Naive thymus-derived CD4-positive, alpha-beta T cell (primary cell): ENCODE measurements around the gene GCHFR. TPM values are rescaled to one million over a fixed set of nuclear protein-coding genes. Genes with fewer than 3 reads are reported as not detected.
A peak's percentile ranks its signal among the peaks of the same experiment; 100 is the strongest.

Experiments
- ATAC-seq: fragments of 150-1000 bp; cut with Tn5 transposase; 2 replicates; pipeline ENCODE4 v1.10.0; 2021; ENCODE audit warnings: mild to moderate bottlenecking, moderate library complexity
- CTCF ChIA-PET: fragments of 350-600 bp; sonication (Branson Sonifier 250); formaldehyde crosslinking; loops from one replicate; lab custom pipeline; 2021; ENCODE audit warnings: antibody characterized with exemption; lab: Charles Lee
- POLR2A ChIA-PET: fragments of 350-600 bp; sonication (Branson Sonifier 250); formaldehyde crosslinking; loops from one replicate; lab custom pipeline; 2021; ENCODE audit warnings: antibody characterized with exemption, inconsistent platforms; lab: Charles Lee
- DNase-seq, 9 donors: peaks; one replicate each; pipeline versions ENCODE4 v3.0.0 to v3.0.0-alpha.2; 2020 to 2022; ENCODE audit warnings: mixed read lengths in 1 of 9
- H3K27ac ChIP-seq: one replicate; pipeline ENCODE4 v1.7.0; 2013; ENCODE audit warnings: mild to moderate bottlenecking, low read depth, low read length, moderate library complexity
- H3K27me3 ChIP-seq, 2 donors: one replicate each; pipeline ENCODE4 v1.7.0; 2013; ENCODE audit warnings: low read length in 2 of 2, mild to moderate bottlenecking in 2 of 2, moderate library complexity in 2 of 2; ENCODE audit not compliant: control insufficient read depth in 2 of 2, insufficient read depth in 2 of 2
- H3K36me3 ChIP-seq, 3 experiments: 1 replicate in 2 of 3; 2 replicates in 1 of 3; pipeline ENCODE4 v1.7.0; 2013; ENCODE audit warnings: low read length in 3 of 3, mild to moderate bottlenecking in 3 of 3, moderate library complexity in 1 of 3; ENCODE audit not compliant: insufficient read depth in 3 of 3, control insufficient read depth in 2 of 3
- H3K4me1 ChIP-seq, 2 donors: one replicate each; pipeline ENCODE4 v1.7.0; 2013; ENCODE audit warnings: low read length in 2 of 2, mild to moderate bottlenecking in 2 of 2, moderate library complexity in 1 of 2; ENCODE audit not compliant: control insufficient read depth in 2 of 2, insufficient read depth in 2 of 2
- H3K4me3 ChIP-seq: 2 replicates; pipeline ENCODE4 v1.7.0; 2013; ENCODE audit warnings: mild to moderate bottlenecking, low read length
- H3K9me3 ChIP-seq, 3 experiments: 1 replicate in 2 of 3; 2 replicates in 1 of 3; pipeline ENCODE4 v1.7.0; 2013; ENCODE audit warnings: low read length in 3 of 3; ENCODE audit not compliant: control insufficient read depth in 2 of 3
- H3K27ac Mint-ChIP-seq, 9 donors: one replicate each; pipeline ENCODE4 v1.8.0; 2020 to 2022; ENCODE audit warnings: mixed read lengths in 9 of 9, mild to moderate bottlenecking in 8 of 9, moderate library complexity in 5 of 9, inconsistent platforms in 2 of 9
- H3K27me3 Mint-ChIP-seq, 5 donors: one replicate each; pipeline ENCODE4 v1.8.0; 2021 to 2022; ENCODE audit warnings: mixed read lengths in 5 of 5, mild to moderate bottlenecking in 1 of 5
- H3K36me3 Mint-ChIP-seq, 5 donors: one replicate each; pipeline ENCODE4 v1.8.0; 2020 to 2022; ENCODE audit warnings: mixed read lengths in 5 of 5, mild to moderate bottlenecking in 3 of 5, inconsistent platforms in 1 of 5
- H3K4me1 Mint-ChIP-seq, 7 donors: one replicate each; pipeline ENCODE4 v1.8.0; 2020 to 2022; ENCODE audit warnings: mixed read lengths in 7 of 7, mild to moderate bottlenecking in 3 of 7, inconsistent platforms in 1 of 7
- H3K4me3 Mint-ChIP-seq, 10 donors: one replicate each; pipeline ENCODE4 v1.8.0; 2020 to 2022; ENCODE audit warnings: mild to moderate bottlenecking in 10 of 10, mixed read lengths in 10 of 10, moderate library complexity in 6 of 10, inconsistent platforms in 2 of 10
- H3K9me3 Mint-ChIP-seq, 11 donors: one replicate each; pipeline ENCODE4 v1.8.0; 2020 to 2022; ENCODE audit warnings: mixed read lengths in 11 of 11, mild to moderate bottlenecking in 4 of 11, inconsistent platforms in 1 of 11, moderate library complexity in 1 of 11
- intact Hi-C, 2 donors: fragments of 100-400 bp; cut with micrococcal nuclease; formaldehyde crosslinking; loops; one replicate each; pipeline ENCODE4 v1.15.1; 2023
- polyA plus RNA-seq, 2 donors: library from polyadenylated mRNA; unstranded; fragments of 300-500 nt; fragmentation: Illumina TruSeq; gene quantifications; one replicate each; pipeline ENCODE4 v1.2.3, GENCODE V29; 2021
- total RNA-seq, 6 experiments: library from RNA in 5 of 6; stranded (reverse) in 5 of 6; gene quantifications; 1 replicate in 5 of 6; 2 replicates in 1 of 6; pipeline ENCODE4 v1.2.3 and lab custom pipeline; 2021 to 2026

The GCHFR gene
- total and polyA plus RNA-seq, 7 experiments from 2014 or later: 14.5 to 83.2 (median 22.1) TPM

GRCh38 chr15:40755812-40756208 is 8.1 kb upstream of the GCHFR start:
- H3K27me3 Mint-ChIP-seq: no peaks in the 10 kb centered on the region
- DNase-seq (no peak), ATAC-seq (no peak)
- peaks cover 0 to 26% (median 11%) of the 10 kb centered on the region in 3 experiments for H3K36me3 ChIP-seq
- H3K36me3 Mint-ChIP-seq: peaks cover 0 to 20% (median 0%) of the 10 kb centered on the region in 5 donors
- CTCF ChIA-PET: interaction anchor here (1.3 kb wide), 2 partner anchors 9 to 14 kb away, joined by 3 to 5 read pairs; partner anchors contain the start of gene C15orf62
- H3K4me1 Mint-ChIP-seq: peaks cover 16 to 37% (median 27%) of the 10 kb centered on the region in 7 donors
- H3K27me3 ChIP-seq: no peaks in the 10 kb centered on the region
- intact Hi-C loops: loop anchor here (1.0 to 2.0 kb wide), 13 partner anchors 7 to 475 kb away; partner anchors contain the start of genes DNAJC17 (in 2 of the 2), RAD51 (in 2 of the 2), RPUSD2 (in 2 of the 2) and VPS18 (in 2 of the 2)
- H3K4me3 ChIP-seq: peak overlapping the region; percentile 94
- peak overlapping the region; percentile 95 for H3K27ac ChIP-seq
- H3K4me1 ChIP-seq: peaks cover 7 to 10% of the 10 kb centered on the region in 2 donors
- H3K27ac Mint-ChIP-seq: peak overlapping the region; percentile 89 to 99 (median 95)
- no peaks in the 10 kb centered on the region for H3K9me3 ChIP-seq
- no peaks in the 10 kb centered on the region for H3K9me3 Mint-ChIP-seq
- peak overlapping the region; percentile 90 to 98 (median 94) for H3K4me3 Mint-ChIP-seq
- POLR2A ChIA-PET: interaction anchor here (1.2 to 1.6 kb wide), 2 partner anchors 9 to 61 kb away, joined by 7 to 8 read pairs; partner anchors contain the start of gene RAD51

- no peaks in the 10 kb centered on the region for H3K27me3 Mint-ChIP-seq
- POLR2A ChIA-PET: interaction anchor here (0.6 to 1.6 kb wide), 4 partner anchors 8 to 1017 kb away, joined by 3 to 8 read pairs (median 8); partner anchors contain the start of genes MAPKBP1 and RAD51
- no peaks in the 10 kb centered on the region for H3K9me3 ChIP-seq
- intact Hi-C loops: no loop called here
- no peak overlapping the region for H3K4me3 ChIP-seq
- DNase-seq (no peak), ATAC-seq (no peak)
- peak overlapping the region in 5 of 9 donors; percentile 20 to 82 (median 53) for H3K27ac Mint-ChIP-seq
- CTCF ChIA-PET: interaction anchor here (1.3 kb wide), 2 partner anchors 8 to 13 kb away, joined by 3 to 5 read pairs; partner anchors contain the start of gene C15orf62
- no peaks in the 10 kb centered on the region for H3K27me3 ChIP-seq
- peaks cover 0 to 14% (median 0%) of the 10 kb centered on the region in 3 experiments for H3K36me3 ChIP-seq
- peak overlapping the region in 9 of 10 donors; percentile 29 to 78 (median 58) for H3K4me3 Mint-ChIP-seq
- H3K36me3 Mint-ChIP-seq: peaks cover 0 to 11% (median 0%) of the 10 kb centered on the region in 5 donors
- H3K9me3 Mint-ChIP-seq: no peaks in the 10 kb centered on the region
- peaks cover 7 to 10% of the 10 kb centered on the region in 2 donors for H3K4me1 ChIP-seq
- H3K4me1 Mint-ChIP-seq: peaks cover 16 to 36% (median 26%) of the 10 kb centered on the region in 7 donors
- no peak overlapping the region for H3K27ac ChIP-seq
Observed at GRCh38 chr15:40756938-40757337, 6.9 kb upstream of the GCHFR start.

- Mint-ChIP-seq H3K27me3 (no peaks in the 10 kb centered on the region), H3K27ac (peak overlapping the region in 1 of 9 donors; percentile 14), H3K4me3 (no peak overlapping the region), H3K36me3 (no peaks in the 10 kb centered on the region), H3K4me1 (peaks cover 0 to 25% (median 18%) of the 10 kb centered on the region in 7 donors), H3K9me3 (no peaks in the 10 kb centered on the region)
- peaks cover 7 to 12% of the 10 kb centered on the region in 2 donors for H3K4me1 ChIP-seq
- ChIA-PET POLR2A (no interaction called here), CTCF (no interaction called here)
- H3K36me3 ChIP-seq: peaks cover 0 to 4% (median 0%) of the 10 kb centered on the region in 3 experiments
- no peaks in the 10 kb centered on the region for H3K9me3 ChIP-seq
- no peaks in the 10 kb centered on the region for H3K27me3 ChIP-seq
- no peak for ATAC-seq
- H3K27ac ChIP-seq: no peak overlapping the region
- intact Hi-C loops: no loop called here
- DNase-seq: no peak
- H3K4me3 ChIP-seq: no peak overlapping the region
Observed at GRCh38 chr15:40759961-40760360, 3.9 kb upstream of the GCHFR start.

- Histone ChIP-seq H3K4me1 (peaks cover 12 to 17% of the 10 kb centered on the region in 2 donors), H3K9me3 (no peaks in the 10 kb centered on the region), H3K27ac (peak overlapping the region; percentile 78), H3K27me3 (no peaks in the 10 kb centered on the region), H3K4me3 (peak overlapping the region; percentile 71), H3K36me3 (peaks cover 0 to 14% (median 0%) of the 10 kb centered on the region in 3 experiments)
- no peaks in the 10 kb centered on the region for H3K9me3 Mint-ChIP-seq
- H3K4me1 Mint-ChIP-seq: peaks cover 1 to 31% (median 28%) of the 10 kb centered on the region in 7 donors
- H3K36me3 Mint-ChIP-seq: no peaks in the 10 kb centered on the region
- ChIA-PET CTCF (interaction anchor here (0.5 kb wide), 1 partner anchor 272 kb away, joined by 3 read pairs; no protein-coding TSS in a partner anchor), POLR2A (interaction anchor here (1.0 to 3.7 kb wide), 2 partner anchors 69 to 198 kb away, joined by 7 to 21 read pairs; partner anchors contain the start of genes CCDC32 and RAD51)
- peak; percentile 4 for ATAC-seq
- H3K27me3 Mint-ChIP-seq: no peaks in the 10 kb centered on the region
- peak in 4 of 9 donors; percentile 16 to 53 (median 35) for DNase-seq
- peak overlapping the region; percentile 69 to 92 (median 87) for H3K27ac Mint-ChIP-seq
- peak overlapping the region; percentile 76 to 94 (median 90) for H3K4me3 Mint-ChIP-seq
- intact Hi-C loops: loop anchor here in 1 of 2 donors (1.0 kb wide), 1 partner anchor 8 kb away; the partner anchor contains the start of gene RMDN3
Observed at GRCh38 chr15:40762919-40763800, 708 bp upstream of the GCHFR start.

GRCh38 chr15:40764629-40765103 is 798 bp downstream of the GCHFR start:
- POLR2A ChIA-PET: interaction anchor here (0.6 to 3.7 kb wide), 6 partner anchors 8 to 125 kb away, joined by 3 to 21 read pairs (median 4); partner anchors contain the start of gene RAD51
- peaks cover 0 to 2% (median 0%) of the 10 kb centered on the region in 5 donors for H3K36me3 Mint-ChIP-seq
- H3K4me1 ChIP-seq: peaks cover 17 to 27% of the 10 kb centered on the region in 2 donors
- no peaks in the 10 kb centered on the region for H3K9me3 Mint-ChIP-seq
- peak overlapping the region; percentile 76 to 94 (median 90) for H3K4me3 Mint-ChIP-seq
- no peaks in the 10 kb centered on the region for H3K27me3 ChIP-seq
- DNase-seq: no peak
- CTCF ChIA-PET: interaction anchor here (0.6 kb wide), 2 partner anchors 8 to 19 kb away, joined by 3 to 5 read pairs; no protein-coding TSS in a partner anchor
- H3K4me3 ChIP-seq: peak overlapping the region; percentile 71
- intact Hi-C loops: loop anchor here (1.0 to 5.0 kb wide), 6 partner anchors 9 to 172 kb away; partner anchors contain the start of genes DNAJC17 (in 2 of the 2), ZFYVE19 (in 2 of the 2), KNL1 (in 1 of the 2) and RMDN3 (in 1 of the 2)
- peaks cover 16 to 45% (median 42%) of the 10 kb centered on the region in 7 donors for H3K4me1 Mint-ChIP-seq
- peaks cover 0 to 17% (median 0%) of the 10 kb centered on the region in 3 experiments for H3K36me3 ChIP-seq
- H3K27me3 Mint-ChIP-seq: no peaks in the 10 kb centered on the region
- no peaks in the 10 kb centered on the region for H3K9me3 ChIP-seq
- peak overlapping the region; percentile 75 to 94 (median 87) for H3K27ac Mint-ChIP-seq
- ATAC-seq: no peak
- peak overlapping the region; percentile 78 for H3K27ac ChIP-seq
